ENCODE data around the gene ETHE1. TPM values are rescaled to one million over a fixed set of nuclear protein-coding genes. Genes with fewer than 3 reads are reported as not detected.

Gene ETHE1
- total RNA-seq, 1 donor from 2014 or later = 64.6 TPM

- no peaks in the 10 kb centered on the region for H3K9me3 Mint-ChIP-seq
- DNase-seq (ENCODE audit: low spot score) = no peak
- H3K4me1 Mint-ChIP-seq (ENCODE audit: low read depth) = peaks cover 1% of the 10 kb centered on the region
- no peak overlapping the region for H3K4me3 Mint-ChIP-seq (ENCODE audit: low read depth)
- H3K36me3 Mint-ChIP-seq (ENCODE audit: low read depth) = peaks cover 5% of the 10 kb centered on the region
- intact Hi-C loops (cut with micrococcal nuclease) = no loop called here
- H3K27me3 Mint-ChIP-seq (ENCODE audit: low read depth) = no peaks in the 10 kb centered on the region
- H3K27ac Mint-ChIP-seq = peak overlapping the region; percentile 13
Measured at GRCh38 chr19:43489979-43490599, 36.9 kb downstream of the ETHE1 start.

- Mint-ChIP-seq H3K27me3 (ENCODE audit: low read depth) (no peaks in the 10 kb centered on the region), H3K27ac (no peak overlapping the region), H3K36me3 (ENCODE audit: low read depth) (peaks cover under 1% of the 10 kb centered on the region), H3K4me1 (ENCODE audit: low read depth) (peaks cover 1% of the 10 kb centered on the region), H3K9me3 (no peaks in the 10 kb centered on the region), H3K4me3 (ENCODE audit: low read depth) (no peak overlapping the region)
- intact Hi-C loops (cut with micrococcal nuclease) = no loop called here
- DNase-seq (ENCODE audit: low spot score) = no peak
Measured at GRCh38 chr19:43489310-43489709, 37.7 kb downstream of the ETHE1 start.

DNA sequence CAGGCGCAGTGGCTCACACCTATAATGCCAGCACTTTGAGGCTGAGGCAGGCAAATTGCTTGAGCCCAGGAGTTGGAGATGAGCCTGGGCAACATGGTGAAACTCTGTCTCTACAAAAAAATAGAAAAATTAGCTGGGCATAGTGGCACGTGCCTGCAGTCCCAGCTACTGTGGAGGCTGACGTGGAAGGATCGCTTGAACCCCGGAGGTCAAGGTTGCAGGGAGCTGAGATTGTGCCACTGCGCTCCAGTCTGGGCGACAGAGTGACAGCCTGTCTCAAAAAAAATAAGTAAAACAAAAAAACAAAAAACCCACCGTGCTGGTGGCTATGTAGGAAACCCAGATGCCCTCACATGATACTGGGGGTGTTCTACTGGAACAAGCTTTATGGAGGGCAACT, 38.8 kb downstream of the ETHE1 start:
- H3K4me3 Mint-ChIP-seq (ENCODE audit: low read depth) = no peak overlapping the region
- no peaks in the 10 kb centered on the region for H3K27me3 Mint-ChIP-seq (ENCODE audit: low read depth)
- peaks cover 1% of the 10 kb centered on the region for H3K4me1 Mint-ChIP-seq (ENCODE audit: low read depth)
- no peaks in the 10 kb centered on the region for H3K9me3 Mint-ChIP-seq
- intact Hi-C loops (cut with micrococcal nuclease) = no loop called here
- no peak overlapping the region for H3K27ac Mint-ChIP-seq
- no peaks in the 10 kb centered on the region for H3K36me3 Mint-ChIP-seq (ENCODE audit: low read depth)
- DNase-seq (ENCODE audit: low spot score) = no peak

DNA sequence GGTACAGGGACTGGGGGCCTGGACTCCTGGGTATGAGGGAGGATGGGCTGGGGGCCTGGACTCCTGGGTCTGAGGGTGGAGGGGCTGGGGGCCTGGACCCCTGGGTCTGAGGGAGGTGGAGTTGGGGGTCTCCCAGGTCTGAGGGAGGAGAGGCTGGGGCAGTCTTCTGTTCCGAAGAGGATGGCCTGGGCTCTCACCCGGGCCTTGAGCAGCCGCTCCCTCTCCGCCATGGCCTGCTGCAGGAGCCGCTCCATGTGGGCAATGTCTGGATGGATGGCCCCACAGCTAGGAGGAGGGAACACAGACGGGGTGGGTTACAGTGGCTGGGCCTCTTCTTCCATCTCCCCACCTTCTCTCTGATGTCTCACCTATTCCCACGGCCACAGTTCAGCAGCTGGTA, 40.6 kb downstream of the ETHE1 start:
- Mint-ChIP-seq H3K4me1 (ENCODE audit: low read depth) (peaks cover 1% of the 10 kb centered on the region), H3K4me3 (ENCODE audit: low read depth) (no peak overlapping the region), H3K36me3 (ENCODE audit: low read depth) (no peaks in the 10 kb centered on the region), H3K27ac (no peak overlapping the region), H3K9me3 (no peaks in the 10 kb centered on the region), H3K27me3 (ENCODE audit: low read depth) (no peaks in the 10 kb centered on the region)
- intact Hi-C loops (cut with micrococcal nuclease) = no loop called here
- no peak for DNase-seq (ENCODE audit: low spot score)

DNA sequence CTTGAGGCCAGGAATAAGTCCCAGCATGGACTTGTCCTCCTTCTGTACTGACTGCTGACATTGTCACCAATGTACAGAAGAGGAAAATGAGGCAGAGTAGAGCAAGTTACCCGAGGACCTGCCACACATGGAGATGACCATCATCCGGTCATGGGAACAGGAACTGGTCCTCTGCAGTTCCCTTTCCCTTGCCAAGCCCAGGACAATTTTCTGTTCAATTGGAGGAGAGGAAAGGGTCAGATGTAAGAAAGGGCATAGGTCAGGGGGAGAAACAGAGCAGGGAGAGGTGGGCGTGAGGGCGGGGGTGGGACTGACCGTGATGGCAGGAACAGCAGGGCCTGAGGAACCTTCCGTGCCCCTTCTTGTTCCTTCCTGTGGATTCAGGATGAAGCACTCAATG, 41.0 kb downstream of the ETHE1 start:
- Mint-ChIP-seq H3K4me3 (ENCODE audit: low read depth) (no peak overlapping the region), H3K4me1 (ENCODE audit: low read depth) (peaks cover 1% of the 10 kb centered on the region), H3K36me3 (ENCODE audit: low read depth) (no peaks in the 10 kb centered on the region), H3K27ac (no peak overlapping the region), H3K9me3 (no peaks in the 10 kb centered on the region), H3K27me3 (ENCODE audit: low read depth) (no peaks in the 10 kb centered on the region)
- DNase-seq (ENCODE audit: low spot score) = no peak
- intact Hi-C loops (cut with micrococcal nuclease) = no loop called here

GRCh38 chr19:43483281-43483680, 43.7 kb downstream of the ETHE1 start:
- H3K36me3 Mint-ChIP-seq (ENCODE audit: low read depth) = peaks cover 1% of the 10 kb centered on the region
- intact Hi-C loops (cut with micrococcal nuclease) = no loop called here
- H3K27me3 Mint-ChIP-seq (ENCODE audit: low read depth) = no peaks in the 10 kb centered on the region
- H3K4me3 Mint-ChIP-seq (ENCODE audit: low read depth) = no peak overlapping the region
- no peaks in the 10 kb centered on the region for H3K4me1 Mint-ChIP-seq (ENCODE audit: low read depth)
- no peaks in the 10 kb centered on the region for H3K9me3 Mint-ChIP-seq
- no peak overlapping the region for H3K27ac Mint-ChIP-seq
- no peak for DNase-seq (ENCODE audit: low spot score)

- Mint-ChIP-seq H3K4me3 (ENCODE audit: low read depth) (no peak overlapping the region), H3K27ac (no peak overlapping the region), H3K4me1 (ENCODE audit: low read depth) (no peaks in the 10 kb centered on the region), H3K27me3 (ENCODE audit: low read depth) (no peaks in the 10 kb centered on the region), H3K36me3 (ENCODE audit: low read depth) (peaks cover 7% of the 10 kb centered on the region), H3K9me3 (no peaks in the 10 kb centered on the region)
- DNase-seq (ENCODE audit: low spot score) = no peak
- intact Hi-C loops (cut with micrococcal nuclease) = no loop called here
Measured at GRCh38 chr19:43482193-43482592, 44.8 kb downstream of the ETHE1 start.

- H3K9me3 Mint-ChIP-seq = no peaks in the 10 kb centered on the region
- peaks cover 9% of the 10 kb centered on the region for H3K36me3 Mint-ChIP-seq (ENCODE audit: low read depth)
- H3K4me1 Mint-ChIP-seq (ENCODE audit: low read depth) = no peaks in the 10 kb centered on the region
- H3K27me3 Mint-ChIP-seq (ENCODE audit: low read depth) = no peaks in the 10 kb centered on the region
- H3K4me3 Mint-ChIP-seq (ENCODE audit: low read depth) = no peak overlapping the region
- DNase-seq (ENCODE audit: low spot score) = no peak
- H3K27ac Mint-ChIP-seq = no peak overlapping the region
- intact Hi-C loops (cut with micrococcal nuclease) = no loop called here
Measured at GRCh38 chr19:43481701-43482100, 45.3 kb downstream of the ETHE1 start.

DNA sequence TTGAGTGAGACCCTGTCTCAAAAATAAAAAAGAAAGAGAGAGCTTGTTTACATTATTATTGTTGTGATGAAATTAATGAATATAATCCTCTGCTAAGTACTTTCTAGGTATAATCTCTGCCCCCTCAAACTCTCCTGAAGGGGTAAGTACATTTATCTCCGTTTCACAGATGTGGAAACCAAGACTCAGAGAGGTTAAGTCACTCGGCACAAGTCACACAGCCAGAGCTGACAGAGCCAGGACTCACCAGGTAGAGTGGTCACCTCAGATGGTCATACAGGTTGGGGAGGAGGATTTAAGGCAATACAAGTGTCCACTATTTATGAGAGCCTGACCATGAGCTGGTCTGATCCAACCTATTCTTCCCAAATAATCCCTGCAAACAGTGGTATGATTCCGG, 46.4 kb downstream of the ETHE1 start:
- Mint-ChIP-seq H3K4me3 (ENCODE audit: low read depth) (no peak overlapping the region), H3K4me1 (ENCODE audit: low read depth) (peaks cover 4% of the 10 kb centered on the region), H3K36me3 (ENCODE audit: low read depth) (peaks cover 10% of the 10 kb centered on the region), H3K27me3 (ENCODE audit: low read depth) (no peaks in the 10 kb centered on the region), H3K9me3 (peaks cover under 1% of the 10 kb centered on the region), H3K27ac (no peak overlapping the region)
- intact Hi-C loops (cut with micrococcal nuclease) = no loop called here
- DNase-seq (ENCODE audit: low spot score) = no peak

GRCh38 chr19:43479961-43480561, 46.9 kb downstream of the ETHE1 start:
- no peak overlapping the region for H3K27ac Mint-ChIP-seq
- H3K9me3 Mint-ChIP-seq = peaks cover 3% of the 10 kb centered on the region
- intact Hi-C loops (cut with micrococcal nuclease) = no loop called here
- no peaks in the 10 kb centered on the region for H3K27me3 Mint-ChIP-seq (ENCODE audit: low read depth)
- peaks cover 15% of the 10 kb centered on the region for H3K36me3 Mint-ChIP-seq (ENCODE audit: low read depth)
- no peak for DNase-seq (ENCODE audit: low spot score)
- H3K4me1 Mint-ChIP-seq (ENCODE audit: low read depth) = peaks cover 8% of the 10 kb centered on the region
- no peak overlapping the region for H3K4me3 Mint-ChIP-seq (ENCODE audit: low read depth)

DNA sequence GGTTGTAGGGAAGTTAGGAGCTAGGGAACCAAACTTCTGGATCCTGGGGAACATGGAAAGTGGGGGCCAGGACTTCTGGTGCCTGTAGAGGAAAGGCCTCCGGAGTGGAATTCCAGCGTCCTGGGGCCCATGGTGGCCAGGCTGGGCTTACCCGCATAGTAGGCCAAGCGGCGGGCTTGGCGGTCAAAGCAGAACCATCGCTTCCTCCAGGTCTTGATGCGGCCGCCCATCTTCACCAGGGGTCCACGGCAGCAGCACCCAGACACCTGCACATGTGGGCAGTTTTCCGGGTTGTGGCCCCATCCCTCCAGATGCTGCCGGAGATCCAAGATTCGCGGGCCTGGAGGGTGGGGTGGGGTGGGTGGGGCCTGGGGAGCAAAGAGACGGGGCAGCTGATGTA, 47.8 kb downstream of the ETHE1 start:
- peaks cover 14% of the 10 kb centered on the region for H3K4me1 Mint-ChIP-seq (ENCODE audit: low read depth)
- H3K27me3 Mint-ChIP-seq (ENCODE audit: low read depth) = no peaks in the 10 kb centered on the region
- peaks cover 15% of the 10 kb centered on the region for H3K36me3 Mint-ChIP-seq (ENCODE audit: low read depth)
- no peak for DNase-seq (ENCODE audit: low spot score)
- H3K27ac Mint-ChIP-seq = no peak overlapping the region
- H3K4me3 Mint-ChIP-seq (ENCODE audit: low read depth) = no peak overlapping the region
- intact Hi-C loops (cut with micrococcal nuclease) = no loop called here
- H3K9me3 Mint-ChIP-seq = peaks cover 3% of the 10 kb centered on the region

DNA sequence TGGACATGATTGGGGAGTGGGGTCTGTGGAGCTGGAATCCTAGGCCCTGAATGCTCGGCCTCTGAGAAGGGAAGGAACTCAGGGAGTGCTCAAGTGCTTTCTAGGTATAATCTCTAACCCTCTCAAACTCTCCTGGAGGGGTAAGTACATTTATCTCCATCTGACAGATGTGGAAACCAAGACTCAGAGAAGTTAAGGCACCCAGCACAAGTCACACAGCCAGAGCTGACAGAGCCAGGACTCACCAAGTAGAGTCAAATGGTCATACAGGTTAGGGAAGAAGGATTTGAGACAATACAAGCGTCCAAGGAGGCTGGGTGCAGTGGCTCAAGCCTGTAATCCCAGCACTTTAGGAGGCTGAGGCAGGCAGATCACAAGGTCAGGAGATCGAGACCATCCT, 48.7 kb downstream of the ETHE1 start:
- no peaks in the 10 kb centered on the region for H3K27me3 Mint-ChIP-seq (ENCODE audit: low read depth)
- intact Hi-C loops (cut with micrococcal nuclease) = no loop called here
- peaks cover 15% of the 10 kb centered on the region for H3K36me3 Mint-ChIP-seq (ENCODE audit: low read depth)
- DNase-seq (ENCODE audit: low spot score) = no peak
- H3K9me3 Mint-ChIP-seq = peaks cover 3% of the 10 kb centered on the region
- no peak overlapping the region for H3K4me3 Mint-ChIP-seq (ENCODE audit: low read depth)
- H3K4me1 Mint-ChIP-seq (ENCODE audit: low read depth) = peaks cover 16% of the 10 kb centered on the region
- peak overlapping the region; percentile 23 for H3K27ac Mint-ChIP-seq

DNA sequence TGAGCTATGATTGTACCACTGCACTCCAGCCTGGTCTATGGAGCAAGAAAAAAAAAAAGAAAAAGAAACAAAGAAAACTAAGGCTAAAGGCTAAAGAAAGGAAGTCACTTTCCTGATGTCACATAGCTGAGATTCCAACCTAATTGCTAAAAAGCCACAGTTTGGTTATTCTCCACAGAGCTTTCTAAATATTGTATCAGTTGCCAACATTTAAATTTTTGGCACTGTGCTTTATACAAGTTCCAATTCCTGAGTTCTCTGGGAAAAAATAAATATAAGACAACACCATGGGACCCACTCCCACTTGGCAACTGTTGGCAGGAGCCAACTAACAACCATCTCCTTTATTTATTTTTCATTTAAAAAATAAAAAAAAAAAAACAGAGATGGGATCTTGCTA, 50.4 kb downstream of the ETHE1 start:
- Mint-ChIP-seq H3K27ac (no peak overlapping the region), H3K4me1 (ENCODE audit: low read depth) (peaks cover 16% of the 10 kb centered on the region), H3K36me3 (ENCODE audit: low read depth) (peaks cover 15% of the 10 kb centered on the region), H3K27me3 (ENCODE audit: low read depth) (no peaks in the 10 kb centered on the region), H3K9me3 (peaks cover 3% of the 10 kb centered on the region), H3K4me3 (ENCODE audit: low read depth) (no peak overlapping the region)
- intact Hi-C loops (cut with micrococcal nuclease) = no loop called here
- DNase-seq (ENCODE audit: low spot score) = no peak
